HepG2 (cell line): ENCODE data around the gene AMZ1. TPM values are rescaled to one million over a fixed set of nuclear protein-coding genes. Genes with fewer than 3 reads are reported as not detected.

Experiments
- AHR ChIP-seq: IDR thresholded peaks from 2 replicates; pipeline ENCODE4 v1.6.1; 2018; ENCODE audit warnings: missing genetic modification reagents, missing compliant biosample characterization
- DMAP1 ChIP-seq: IDR thresholded peaks from 2 replicates; pipeline ENCODE4 v1.6.1; 2016
- EZH2 ChIP-seq: conservative IDR thresholded peaks from 2 replicates; pipeline ENCODE4 v1.6.1; 2012; ENCODE audit warnings: mild to moderate bottlenecking, low read depth, low read length, moderate library complexity
- HDAC6 ChIP-seq: fragments of 200-600 bp; sonication (generic); IDR thresholded peaks from 2 replicates; pipeline ENCODE4 v1.7.0; 2017; ENCODE audit warnings: mild to moderate bottlenecking, antibody characterized with exemption, low read length, low read depth
- NR2F6 ChIP-seq, 2 experiments: IDR thresholded peaks; 2 replicates each; pipeline ENCODE4 v1.6.1; 2016; ENCODE audit warnings: antibody characterized with exemption in 1 of 2, mild to moderate bottlenecking in 1 of 2
- THAP9 ChIP-seq: sonication (generic); formaldehyde crosslinking; IDR thresholded peaks from 2 replicates; pipeline ENCODE4; 2020; ENCODE audit warnings: missing genetic modification reagents, mild to moderate bottlenecking, borderline replicate concordance
- ZBTB33 ChIP-seq: sonication (generic); formaldehyde crosslinking; IDR thresholded peaks from 2 replicates; pipeline ENCODE4 v1.4.0; 2020; ENCODE audit warnings: missing genetic modification reagents
- ZNF615 ChIP-seq: sonication (generic); formaldehyde crosslinking; IDR thresholded peaks from 2 replicates; pipeline ENCODE4 v1.5.0; 2020; ENCODE audit warnings: mild to moderate bottlenecking, missing genetic modification reagents, borderline replicate concordance
- ZNF687 ChIP-seq: sonication (generic); formaldehyde crosslinking; IDR thresholded peaks from 2 replicates; pipeline ENCODE4 v1.5.1; 2020; ENCODE audit warnings: mild to moderate bottlenecking, missing genetic modification reagents, moderate library complexity
- polyA plus RNA-seq, 8 experiments: library from polyadenylated mRNA; depleted of rRNA in 3 of 8; stranded (reverse) in 7 of 8; unstranded in 1 of 8; fragments of >200 nt; fragmentation: Illumina TruSeq in 4 of 8; extraction: Trizol in 4 of 8; gene quantifications; 2 replicates each; pipeline versions ENCODE4 v1.2.1 to v1.2.3, GENCODE V29; 2011 to 2016; ENCODE audit warnings: low read depth in 4 of 8, missing spikeins in 1 of 8, mixed read lengths in 1 of 8; ENCODE audit not compliant: insufficient read depth in 1 of 8
- total RNA-seq, 5 experiments: library from RNA; depleted of rRNA; stranded (reverse); fragments of >200 nt; fragmentation: Illumina TruSeq; extraction: Trizol; gene quantifications; 2 replicates each; pipeline ENCODE4 v1.2.3, GENCODE V29; 2016; ENCODE audit warnings: low read depth in 1 of 5
- TF ChIP-seq, protein P1 (sequence below): sonication (generic); formaldehyde crosslinking; IDR thresholded peaks from one replicate; pipeline ENCODE4 v1.5.1; 2020; ENCODE audit warnings: mild to moderate bottlenecking, missing genetic modification reagents; ENCODE audit errors: not compliant biosample characterization

AMZ1 gene
- total and polyA plus RNA-seq, 2 of the 13 experiments (the other 11 are each of a cell fraction or from before 2014, with no cell fraction given) = 0.03 TPM; not detected in 1

DNA sequence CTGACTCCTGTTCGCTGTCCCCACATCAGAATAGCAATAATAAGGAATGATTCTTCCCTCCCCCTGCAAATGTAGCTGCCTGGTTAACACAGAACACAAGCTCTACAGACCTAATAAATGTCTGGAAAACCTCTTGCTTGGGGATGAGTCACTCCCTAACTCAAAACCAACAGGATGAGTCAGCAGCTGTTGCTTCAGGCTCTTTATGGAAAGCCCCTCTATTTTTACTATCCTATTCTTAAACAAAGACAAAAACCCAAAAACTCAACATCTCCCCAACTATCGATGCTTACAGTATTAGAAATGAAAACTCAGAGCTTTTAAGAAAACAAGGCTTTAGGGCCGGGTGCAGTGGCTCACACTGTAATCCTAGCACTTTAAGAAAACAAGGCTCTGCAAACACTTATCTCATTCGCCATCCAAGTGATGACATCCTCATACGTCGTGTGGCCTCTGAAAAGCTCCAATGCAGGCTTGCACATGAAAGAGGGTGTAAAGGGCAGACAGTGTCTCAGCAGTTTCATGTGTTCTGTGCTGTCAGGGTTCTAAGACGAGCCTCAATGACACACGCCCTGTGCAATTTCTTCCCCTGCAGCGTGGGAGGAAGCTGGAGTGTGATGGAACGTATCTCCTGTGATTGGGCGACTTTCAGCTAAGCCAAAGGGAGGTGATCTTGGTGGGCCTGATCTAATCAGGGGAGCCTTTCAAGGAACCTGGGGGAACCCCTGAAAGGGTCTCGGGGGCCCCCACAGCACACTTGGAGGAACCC lies 70.1 kb downstream of the AMZ1 start (continued):
- no peak for TF ChIP-seq THAP9
- TF ChIP-seq ZBTB33 (CRISPR knock-in tag) = peak; percentile 49; the same call in 1 of the 2 replicates
- peak; percentile 45 for TF ChIP-seq ZNF687
- TF ChIP-seq, protein P1, sequence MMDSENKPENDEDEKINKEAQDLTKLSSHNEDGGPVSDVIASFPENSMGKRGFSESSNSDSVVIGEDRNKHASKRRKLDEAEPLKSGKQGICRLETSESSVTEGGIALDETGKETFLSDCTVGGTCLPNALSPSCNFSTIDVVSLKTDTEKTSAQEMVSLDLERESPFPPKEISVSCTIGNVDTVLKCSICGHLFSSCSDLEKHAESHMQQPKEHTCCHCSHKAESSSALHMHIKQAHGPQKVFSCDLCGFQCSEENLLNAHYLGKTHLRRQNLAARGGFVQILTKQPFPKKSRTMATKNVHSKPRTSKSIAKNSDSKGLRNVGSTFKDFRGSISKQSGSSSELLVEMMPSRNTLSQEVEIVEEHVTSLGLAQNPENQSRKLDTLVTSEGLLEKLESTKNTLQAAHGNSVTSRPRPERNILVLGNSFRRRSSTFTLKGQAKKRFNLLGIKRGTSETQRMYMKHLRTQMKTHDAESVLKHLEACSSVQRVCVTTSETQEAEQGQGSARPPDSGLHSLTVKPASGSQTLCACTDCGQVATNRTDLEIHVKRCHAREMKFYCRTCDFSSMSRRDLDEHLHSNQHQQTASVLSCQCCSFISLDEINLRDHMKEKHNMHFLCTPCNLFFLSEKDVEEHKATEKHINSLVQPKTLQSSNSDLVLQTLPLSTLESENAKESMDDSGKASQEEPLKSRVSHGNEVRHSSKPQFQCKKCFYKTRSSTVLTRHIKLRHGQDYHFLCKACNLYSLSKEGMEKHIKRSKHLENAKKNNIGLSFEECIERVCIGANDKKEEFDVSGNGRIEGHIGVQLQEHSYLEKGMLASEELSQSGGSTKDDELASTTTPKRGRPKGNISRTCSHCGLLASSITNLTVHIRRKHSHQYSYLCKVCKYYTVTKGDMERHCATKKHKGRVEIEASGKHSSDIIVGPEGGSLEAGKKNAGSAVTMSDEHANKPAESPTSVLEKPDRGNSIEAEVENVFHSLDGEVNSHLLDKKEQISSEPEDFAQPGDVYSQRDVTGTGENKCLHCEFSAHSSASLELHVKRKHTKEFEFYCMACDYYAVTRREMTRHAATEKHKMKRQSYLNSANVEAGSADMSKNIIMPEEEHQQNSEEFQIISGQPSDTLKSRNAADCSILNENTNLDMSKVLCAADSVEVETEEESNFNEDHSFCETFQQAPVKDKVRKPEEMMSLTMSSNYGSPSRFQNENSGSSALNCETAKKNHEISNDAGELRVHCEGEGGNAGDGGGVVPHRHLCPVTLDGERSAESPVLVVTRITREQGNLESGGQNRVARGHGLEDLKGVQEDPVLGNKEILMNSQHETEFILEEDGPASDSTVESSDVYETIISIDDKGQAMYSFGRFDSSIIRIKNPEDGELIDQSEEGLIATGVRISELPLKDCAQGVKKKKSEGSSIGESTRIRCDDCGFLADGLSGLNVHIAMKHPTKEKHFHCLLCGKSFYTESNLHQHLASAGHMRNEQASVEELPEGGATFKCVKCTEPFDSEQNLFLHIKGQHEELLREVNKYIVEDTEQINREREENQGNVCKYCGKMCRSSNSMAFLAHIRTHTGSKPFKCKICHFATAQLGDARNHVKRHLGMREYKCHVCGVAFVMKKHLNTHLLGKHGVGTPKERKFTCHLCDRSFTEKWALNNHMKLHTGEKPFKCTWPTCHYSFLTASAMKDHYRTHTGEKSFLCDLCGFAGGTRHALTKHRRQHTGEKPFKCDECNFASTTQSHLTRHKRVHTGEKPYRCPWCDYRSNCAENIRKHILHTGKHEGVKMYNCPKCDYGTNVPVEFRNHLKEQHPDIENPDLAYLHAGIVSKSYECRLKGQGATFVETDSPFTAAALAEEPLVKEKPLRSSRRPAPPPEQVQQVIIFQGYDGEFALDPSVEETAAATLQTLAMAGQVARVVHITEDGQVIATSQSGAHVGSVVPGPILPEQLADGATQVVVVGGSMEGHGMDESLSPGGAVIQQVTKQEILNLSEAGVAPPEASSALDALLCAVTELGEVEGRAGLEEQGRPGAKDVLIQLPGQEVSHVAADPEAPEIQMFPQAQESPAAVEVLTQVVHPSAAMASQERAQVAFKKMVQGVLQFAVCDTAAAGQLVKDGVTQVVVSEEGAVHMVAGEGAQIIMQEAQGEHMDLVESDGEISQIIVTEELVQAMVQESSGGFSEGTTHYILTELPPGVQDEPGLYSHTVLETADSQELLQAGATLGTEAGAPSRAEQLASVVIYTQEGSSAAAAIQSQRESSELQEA (CRISPR knock-in tag) = no peak
- TF ChIP-seq DMAP1 (CRISPR knock-in tag) = no peak
- TF ChIP-seq EZH2 = no peak
- TF ChIP-seq NR2F6 (IDR thresholded peaks at IDR 0.05) = peak; percentile 29; the same call in 1 of the 2 replicates
- no peak for TF ChIP-seq NR2F6 (CRISPR knock-in tag; IDR thresholded peaks at IDR 0.05)
- no peak for TF ChIP-seq ZNF615 (CRISPR knock-in tag)
- TF ChIP-seq AHR = no peak
- no peak for TF ChIP-seq HDAC6
